LHCN-M2 (cell line): ENCODE measurements around the gene GRAMD1B. TPM values are rescaled to one million over a fixed set of nuclear protein-coding genes. Genes with fewer than 3 reads are reported as not detected.

ENCODE experiments used
- DNase-seq: peaks from one replicate; pipeline ENCODE4 v3.0.0-alpha.2; 2012; ENCODE audit warnings: low read depth
- total RNA-seq: library from RNA; depleted of rRNA; stranded (reverse); fragments of >200 nt; gene quantifications from 2 replicates; pipeline ENCODE4 v1.2.3, GENCODE V29; 2014

GRAMD1B gene
- total RNA-seq, 1 experiment from 2014 or later, result 4.2 TPM

- peak; percentile 36 for DNase-seq
These were observed 157.0 kb downstream of the GRAMD1B start for GRCh38 chr11:123587044-123587443.

- DNase-seq, result no peak
These were observed 157.5 kb downstream of the GRAMD1B start for GRCh38 chr11:123587559-123587958.

GRCh38 chr11:123588117-123588863, 158.2 kb downstream of the GRAMD1B start:
- DNase-seq, result no peak

GRCh38 chr11:123588864-123589262, 158.8 kb downstream of the GRAMD1B start:
- DNase-seq, result no peak

GRCh38 chr11:123590296-123590912, 160.3 kb downstream of the GRAMD1B start:
- DNase-seq, result peak; percentile 85

GRCh38 chr11:123593570-123593969, 163.5 kb downstream of the GRAMD1B start:
- DNase-seq, result no peak

GRCh38 chr11:123594188-123594901, 164.3 kb downstream of the GRAMD1B start:
- peak; percentile 30 for DNase-seq

GRCh38 chr11:123594921-123595320, 164.9 kb downstream of the GRAMD1B start:
- no peak for DNase-seq

- DNase-seq, result no peak
These were observed 167.8 kb downstream of the GRAMD1B start for GRCh38 chr11:123597859-123598258.

GRCh38 chr11:123601136-123601535, 171.1 kb downstream of the GRAMD1B start:
- peak; percentile 37 for DNase-seq

- DNase-seq, result no peak
These were observed 171.7 kb downstream of the GRAMD1B start for GRCh38 chr11:123601743-123602142.

GRCh38 chr11:123603666-123604065, 173.6 kb downstream of the GRAMD1B start:
- no peak for DNase-seq

GRCh38 chr11:123607781-123608180, 177.7 kb downstream of the GRAMD1B start:
- no peak for DNase-seq

GRCh38 chr11:123608371-123608770, 178.3 kb downstream of the GRAMD1B start:
- DNase-seq, result no peak

- no peak for DNase-seq
These were observed 178.9 kb downstream of the GRAMD1B start for GRCh38 chr11:123608945-123609344.

GRCh38 chr11:123611698-123612097, 181.6 kb downstream of the GRAMD1B start:
- no peak for DNase-seq

- peak; percentile 82 for DNase-seq
These were observed 186.6 kb downstream of the GRAMD1B start for GRCh38 chr11:123616505-123617198.

- no peak for DNase-seq
These were observed 192.5 kb downstream of the GRAMD1B start for GRCh38 chr11:123622576-123622975.

- DNase-seq, result no peak
These were observed 194.9 kb downstream of the GRAMD1B start for GRCh38 chr11:123624974-123625373.

GRCh38 chr11:123628936-123629683, 199.0 kb downstream of the GRAMD1B start:
- peak; percentile 11 for DNase-seq

- DNase-seq, result no peak
These were observed 200.1 kb downstream of the GRAMD1B start for GRCh38 chr11:123630126-123630608.
